Fibroblast of lung (primary cell): ENCODE measurements around the gene ABHD16A. TPM values are rescaled to one million over a fixed set of nuclear protein-coding genes. Genes with fewer than 3 reads are reported as not detected.

ENCODE experiments used
- DNase-seq, 2 donors: peaks; one replicate each; pipeline versions ENCODE4 v3.0.0 to v3.0.0-alpha.2; 2010; ENCODE audit warnings: low read depth in 2 of 2
- H2AFZ ChIP-seq: 2 replicates; pipeline ENCODE4 v1.5.1; 2012; ENCODE audit warnings: low read length, control low read depth, inconsistent platforms
- H3K27ac ChIP-seq: 2 replicates; pipeline ENCODE4 v1.5.1; 2011; ENCODE audit warnings: low read length, control low read depth; ENCODE audit not compliant: insufficient read depth
- H3K27me3 ChIP-seq: 2 replicates; pipeline ENCODE4 v1.5.1; 2011; ENCODE audit warnings: mild to moderate bottlenecking, low read length; ENCODE audit not compliant: control insufficient read depth, insufficient read depth
- H3K36me3 ChIP-seq: 2 replicates; pipeline ENCODE4 v1.5.1; 2011; ENCODE audit warnings: low read length; ENCODE audit not compliant: control insufficient read depth, insufficient read depth
- H3K4me1 ChIP-seq: 2 replicates; pipeline ENCODE4 v1.5.1; 2011; ENCODE audit warnings: low read length; ENCODE audit not compliant: control insufficient read depth, insufficient read depth; ENCODE audit errors: extremely low read depth
- H3K4me2 ChIP-seq: 2 replicates; pipeline ENCODE4 v1.5.1; 2011; ENCODE audit warnings: low read length, control low read depth; ENCODE audit not compliant: insufficient read depth; ENCODE audit errors: extremely low read depth
- H3K4me3 ChIP-seq, 4 experiments: fragments of 200-600 bp in 1 of 4; sonication (generic) in 1 of 4; replicated peaks in 1 of 4; 2 replicates each; pipeline ENCODE4 v1.5.1; 2011 to 2016; ENCODE audit warnings: low read length in 4 of 4, low read depth in 3 of 4, mild to moderate bottlenecking in 3 of 4, control low read depth in 2 of 4, inconsistent platforms in 1 of 4, mixed read lengths in 1 of 4; ENCODE audit not compliant: insufficient read depth in 1 of 4; ENCODE audit errors: control extremely low read depth in 1 of 4
- H3K79me2 ChIP-seq: 2 replicates; pipeline ENCODE4 v1.5.1; 2012; ENCODE audit warnings: mild to moderate bottlenecking, low read length, inconsistent platforms; ENCODE audit not compliant: control insufficient read depth, insufficient read depth
- H3K9ac ChIP-seq: 2 replicates; pipeline ENCODE4 v1.5.1; 2011; ENCODE audit warnings: mild to moderate bottlenecking, low read length, control low read depth; ENCODE audit not compliant: insufficient read depth
- H3K9me3 ChIP-seq: 2 replicates; pipeline ENCODE4 v1.5.1; 2012; ENCODE audit warnings: low read depth, low read length; ENCODE audit not compliant: control insufficient read depth, insufficient read depth
- H4K20me1 ChIP-seq: 2 replicates; pipeline ENCODE4 v1.5.1; 2011; ENCODE audit warnings: low read length; ENCODE audit not compliant: control insufficient read depth, insufficient read depth; ENCODE audit errors: extremely low read depth
- EZH2 ChIP-seq: IDR thresholded peaks from 2 replicates; pipeline ENCODE4 v1.5.1; 2012; ENCODE audit warnings: low read length, control low read depth, mild to moderate bottlenecking; ENCODE audit errors: missing control alignments
- polyA plus RNA-seq, 2 donors: library from polyadenylated mRNA; depleted of rRNA in 1 of 2; stranded (reverse) in 1 of 2; unstranded in 1 of 2; fragments of >200 nt; gene quantifications; 2 replicates each; pipeline ENCODE4 v1.2.1, GENCODE V29; 2011 to 2012; ENCODE audit warnings: missing spikeins in 1 of 2
- total RNA-seq: library from RNA; depleted of rRNA; stranded (reverse); fragments of >200 nt; gene quantifications from 2 replicates; pipeline ENCODE4 v1.2.1, GENCODE V29; 2014
- TF ChIP-seq, protein P1 (sequence below), 2 donors: IDR thresholded peaks in 1 of 2; conservative IDR thresholded peaks in 1 of 2; 1 replicate in 1 of 2; 2 replicates in 1 of 2; pipeline ENCODE4 v1.5.1; 2011 to 2012; ENCODE audit warnings: low read length in 2 of 2, control low read depth in 1 of 2, inconsistent platforms in 1 of 2, low read depth in 1 of 2, mild to moderate bottlenecking in 1 of 2

Gene ABHD16A
- total and polyA plus RNA-seq, 2 donors (not counting 1 experiment from before 2014, with no cell fraction given), result 25.1 to 72.0 TPM

DNA sequence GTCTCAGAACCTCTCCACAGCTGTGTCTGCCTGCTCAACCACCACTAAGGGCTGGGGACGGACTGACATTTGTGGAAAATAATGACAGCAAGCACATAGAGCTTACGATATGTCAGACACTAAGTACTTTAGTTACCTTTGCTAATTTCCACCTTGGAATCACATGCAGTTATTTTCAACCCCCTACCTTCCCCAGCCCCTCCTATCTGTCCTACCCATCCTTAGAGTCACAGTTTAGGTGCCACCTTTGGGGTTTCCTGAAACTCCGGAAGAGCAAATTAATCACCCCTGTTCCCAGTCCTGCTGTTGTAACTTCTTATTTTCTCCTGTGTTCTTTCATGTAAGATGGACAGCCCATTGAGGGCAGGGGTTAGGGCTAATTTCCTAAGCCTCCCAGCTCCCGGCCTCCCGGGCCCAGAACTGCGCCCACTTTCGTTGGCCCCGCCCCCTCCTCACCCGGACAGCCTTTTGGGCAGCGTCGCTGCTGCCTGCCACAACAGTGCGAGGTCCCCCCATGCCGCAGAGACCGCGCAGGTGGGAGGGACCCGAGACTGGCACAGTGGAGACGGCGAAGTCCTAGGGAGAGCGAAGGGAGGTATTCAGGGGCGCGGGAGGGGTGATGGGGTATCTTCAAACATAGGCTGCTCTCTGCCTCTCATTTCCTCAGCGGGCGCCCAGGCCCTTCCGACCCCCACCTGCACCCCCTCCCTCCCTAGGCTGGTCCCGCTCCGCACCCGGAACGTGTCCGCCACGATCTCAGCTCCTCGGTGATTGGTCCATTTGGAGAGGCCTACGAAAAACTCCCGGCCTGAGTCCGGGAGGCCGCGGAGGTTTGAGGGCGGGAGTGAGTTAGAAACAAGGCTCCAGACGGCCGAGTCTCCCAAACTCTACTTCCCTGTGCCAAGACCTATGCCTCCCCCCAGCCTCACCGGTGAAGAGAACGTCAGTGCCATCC is 24.9 kb upstream of the ABHD16A start:
- H3K9ac ChIP-seq, result peak overlapping the region; percentile 61

GRCh38 chr6:31727034-31727716 is 24.1 kb upstream of the ABHD16A start:
- Histone ChIP-seq H3K4me1 (peaks cover 9% of the 10 kb centered on the region), H3K9ac (no peak overlapping the region), H3K36me3 (peaks cover 22% of the 10 kb centered on the region), H4K20me1 (no peaks in the 10 kb centered on the region), H3K4me2 (no peak overlapping the region), H3K4me3 (no peak overlapping the region), H3K27ac (no peak overlapping the region), H3K79me2 (peaks cover 9% of the 10 kb centered on the region), H3K9me3 (no peaks in the 10 kb centered on the region), H2AFZ (no peak overlapping the region), H3K27me3 (no peaks in the 10 kb centered on the region)
- DNase-seq, result no peak
- TF ChIP-seq EZH2, result no peak
- TF ChIP-seq, protein P1, sequence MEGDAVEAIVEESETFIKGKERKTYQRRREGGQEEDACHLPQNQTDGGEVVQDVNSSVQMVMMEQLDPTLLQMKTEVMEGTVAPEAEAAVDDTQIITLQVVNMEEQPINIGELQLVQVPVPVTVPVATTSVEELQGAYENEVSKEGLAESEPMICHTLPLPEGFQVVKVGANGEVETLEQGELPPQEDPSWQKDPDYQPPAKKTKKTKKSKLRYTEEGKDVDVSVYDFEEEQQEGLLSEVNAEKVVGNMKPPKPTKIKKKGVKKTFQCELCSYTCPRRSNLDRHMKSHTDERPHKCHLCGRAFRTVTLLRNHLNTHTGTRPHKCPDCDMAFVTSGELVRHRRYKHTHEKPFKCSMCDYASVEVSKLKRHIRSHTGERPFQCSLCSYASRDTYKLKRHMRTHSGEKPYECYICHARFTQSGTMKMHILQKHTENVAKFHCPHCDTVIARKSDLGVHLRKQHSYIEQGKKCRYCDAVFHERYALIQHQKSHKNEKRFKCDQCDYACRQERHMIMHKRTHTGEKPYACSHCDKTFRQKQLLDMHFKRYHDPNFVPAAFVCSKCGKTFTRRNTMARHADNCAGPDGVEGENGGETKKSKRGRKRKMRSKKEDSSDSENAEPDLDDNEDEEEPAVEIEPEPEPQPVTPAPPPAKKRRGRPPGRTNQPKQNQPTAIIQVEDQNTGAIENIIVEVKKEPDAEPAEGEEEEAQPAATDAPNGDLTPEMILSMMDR (conservative IDR thresholded peaks at IDR 0.05 in 1 of 2, IDR thresholded peaks at IDR 0.05 in 1 of 2; ENCODE audit: low read depth in 1 of 2, low read length in 2 of 2), result no peak

More for the DNA sequence above, 24.9 kb upstream of the ABHD16A start:
- H3K4me3 ChIP-seq, result peak overlapping the region; percentile 68 to 96 (median 82)
- H3K4me2 ChIP-seq, result peak overlapping the region; percentile 99
- no peak overlapping the region for H2AFZ ChIP-seq
- peaks cover 24% of the 10 kb centered on the region for H3K36me3 ChIP-seq
- H3K27ac ChIP-seq, result no peak overlapping the region
- peaks cover 11% of the 10 kb centered on the region for H3K79me2 ChIP-seq
- peaks cover 11% of the 10 kb centered on the region for H3K4me1 ChIP-seq
- no peak for DNase-seq
- TF ChIP-seq, protein P1 (conservative IDR thresholded peaks at IDR 0.05 in 1 of 2, IDR thresholded peaks at IDR 0.05 in 1 of 2; ENCODE audit: low read depth in 1 of 2, low read length in 2 of 2), result no peak
- TF ChIP-seq EZH2, result no peak
- H4K20me1 ChIP-seq, result no peaks in the 10 kb centered on the region
- H3K27me3 ChIP-seq, result no peaks in the 10 kb centered on the region
- no peaks in the 10 kb centered on the region for H3K9me3 ChIP-seq
